Keratinocyte (primary cell): ENCODE measurements around the gene ZNF24.

Source experiments
- CTCF ChIP-seq, 3 experiments: IDR thresholded peaks in 1 of 3; conservative IDR thresholded peaks in 1 of 3; optimal IDR thresholded peaks in 1 of 3; 2 replicates in 2 of 3; 3 replicates in 1 of 3; pipeline versions ENCODE3 to v1.5.1; 2011; ENCODE audit warnings: low read length in 3 of 3, mild to moderate bottlenecking in 3 of 3, moderate library complexity in 2 of 3, control low read depth in 1 of 3, inconsistent platforms in 1 of 3; ENCODE audit not compliant: insufficient read depth in 2 of 3; ENCODE audit errors: extremely low read depth in 1 of 3
- EZH2 ChIP-seq: IDR thresholded peaks from one replicate; pipeline ENCODE4 v1.6.1; 2012; ENCODE audit warnings: inconsistent platforms, mild to moderate bottlenecking, low read length, moderate library complexity

DNA sequence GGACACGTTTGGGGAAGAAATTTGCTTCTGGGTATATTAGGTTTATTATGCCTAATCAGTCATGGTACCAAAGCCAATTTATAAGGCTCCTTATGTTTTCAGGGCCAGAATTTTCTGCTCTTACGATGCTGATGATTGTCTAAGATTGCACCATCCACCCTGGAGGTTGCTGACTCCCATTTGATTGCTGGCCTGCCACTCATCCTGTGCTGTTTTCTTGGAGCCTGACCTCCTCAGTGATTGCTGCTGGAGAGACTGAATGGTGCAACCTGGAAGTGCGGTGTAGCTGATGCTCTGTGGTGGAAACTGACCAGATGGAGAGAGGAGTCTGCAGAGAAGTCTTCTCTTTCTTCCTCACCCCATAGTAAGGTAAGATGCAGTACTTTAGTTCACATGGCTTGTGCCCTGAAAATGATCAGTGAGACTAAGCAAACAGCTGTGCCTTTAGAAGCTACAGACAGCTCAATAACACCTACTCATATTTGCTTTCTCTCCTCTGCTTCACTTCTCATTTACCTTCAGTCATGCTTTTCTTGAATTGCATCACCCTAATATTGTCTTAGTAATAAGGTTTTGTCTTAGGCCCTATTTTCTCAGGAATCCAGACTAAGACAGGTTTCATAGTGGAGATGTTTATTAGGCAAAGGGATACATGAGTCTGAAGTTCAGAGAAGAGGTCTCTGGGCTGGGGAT is 17.4 kb downstream of the ZNF24 start:
- TF ChIP-seq CTCF (optimal IDR thresholded peaks at IDR 0.05 in 1 of 3, IDR thresholded peaks at IDR 0.05 in 1 of 3, conservative IDR thresholded peaks at IDR 0.05 in 1 of 3; ENCODE audit: extremely low read depth in 1 of 3, insufficient read depth in 2 of 3, low read length in 3 of 3) (no peak), EZH2 (no peak)
